HFFc6 (cell line): ENCODE measurements around the gene TP63. TPM values are rescaled to one million over a fixed set of nuclear protein-coding genes. Genes with fewer than 3 reads are reported as not detected.
"Not testable (repeated sequence)": the region's sequence is repeated elsewhere in the genome, so short reads cannot be mapped to it uniquely, and the experiment has no call there.

ENCODE experiments used
- DNase-seq: peaks from one replicate; pipeline ENCODE4 v3.0.0-alpha.2; 2018
- H3K27ac Mint-ChIP-seq: 2 replicates; pipeline ENCODE4 v1.8.0; 2020; ENCODE audit warnings: mild to moderate bottlenecking, mixed read lengths
- H3K27me3 Mint-ChIP-seq: 2 replicates; pipeline ENCODE4 v1.8.0; 2021; ENCODE audit warnings: mild to moderate bottlenecking, moderate library complexity, mixed read lengths; ENCODE audit not compliant: insufficient read depth
- H3K36me3 Mint-ChIP-seq: 2 replicates; pipeline ENCODE4 v1.8.0; 2021; ENCODE audit warnings: low read depth, mixed read lengths
- H3K4me1 Mint-ChIP-seq: 2 replicates; pipeline ENCODE4 v1.8.0; 2020; ENCODE audit warnings: low read depth, mixed read lengths
- H3K4me3 Mint-ChIP-seq: 2 replicates; pipeline ENCODE4 v1.8.0; 2020; ENCODE audit warnings: mild to moderate bottlenecking, moderate library complexity, mixed read lengths
- H3K9me3 Mint-ChIP-seq: 2 replicates; pipeline ENCODE4 v1.8.0; 2020; ENCODE audit warnings: mild to moderate bottlenecking, mixed read lengths
- total RNA-seq, 6 experiments: library from RNA; stranded (reverse); fragmentation: NEBNext Ultra II Directional; extraction: Animal tissue kit (Norgen Biotek cat#: 25700); gene quantifications; 2 replicates in 1 of 6; 3 replicates in 5 of 6; pipeline ENCODE4 v1.2.3, GENCODE V29; 2021
- TF ChIP-seq, protein P1 (sequence below): fragments of 200-600 bp; sonication (generic); IDR thresholded peaks from 2 replicates; pipeline ENCODE4 v1.5.0; 2021; ENCODE audit warnings: antibody characterized with exemption, mild to moderate bottlenecking

The TP63 gene
- total RNA-seq, 6 experiments from 2014 or later: not detected

- Mint-ChIP-seq H3K9me3 (peaks cover 21% of the 10 kb centered on the region), H3K4me1 (no peaks in the 10 kb centered on the region), H3K27ac (no peak overlapping the region), H3K36me3 (peaks cover 5% of the 10 kb centered on the region; the same call in 1 of the 2 replicates), H3K27me3 (no peaks in the 10 kb centered on the region; the same call in 1 of the 2 replicates), H3K4me3 (no peak overlapping the region)
- TF ChIP-seq, protein P1, sequence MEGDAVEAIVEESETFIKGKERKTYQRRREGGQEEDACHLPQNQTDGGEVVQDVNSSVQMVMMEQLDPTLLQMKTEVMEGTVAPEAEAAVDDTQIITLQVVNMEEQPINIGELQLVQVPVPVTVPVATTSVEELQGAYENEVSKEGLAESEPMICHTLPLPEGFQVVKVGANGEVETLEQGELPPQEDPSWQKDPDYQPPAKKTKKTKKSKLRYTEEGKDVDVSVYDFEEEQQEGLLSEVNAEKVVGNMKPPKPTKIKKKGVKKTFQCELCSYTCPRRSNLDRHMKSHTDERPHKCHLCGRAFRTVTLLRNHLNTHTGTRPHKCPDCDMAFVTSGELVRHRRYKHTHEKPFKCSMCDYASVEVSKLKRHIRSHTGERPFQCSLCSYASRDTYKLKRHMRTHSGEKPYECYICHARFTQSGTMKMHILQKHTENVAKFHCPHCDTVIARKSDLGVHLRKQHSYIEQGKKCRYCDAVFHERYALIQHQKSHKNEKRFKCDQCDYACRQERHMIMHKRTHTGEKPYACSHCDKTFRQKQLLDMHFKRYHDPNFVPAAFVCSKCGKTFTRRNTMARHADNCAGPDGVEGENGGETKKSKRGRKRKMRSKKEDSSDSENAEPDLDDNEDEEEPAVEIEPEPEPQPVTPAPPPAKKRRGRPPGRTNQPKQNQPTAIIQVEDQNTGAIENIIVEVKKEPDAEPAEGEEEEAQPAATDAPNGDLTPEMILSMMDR: no peak
- DNase-seq: no peak
These were observed 15.8 kb downstream of the TP63 start for GRCh38 chr3:189646853-189647542.

DNA sequence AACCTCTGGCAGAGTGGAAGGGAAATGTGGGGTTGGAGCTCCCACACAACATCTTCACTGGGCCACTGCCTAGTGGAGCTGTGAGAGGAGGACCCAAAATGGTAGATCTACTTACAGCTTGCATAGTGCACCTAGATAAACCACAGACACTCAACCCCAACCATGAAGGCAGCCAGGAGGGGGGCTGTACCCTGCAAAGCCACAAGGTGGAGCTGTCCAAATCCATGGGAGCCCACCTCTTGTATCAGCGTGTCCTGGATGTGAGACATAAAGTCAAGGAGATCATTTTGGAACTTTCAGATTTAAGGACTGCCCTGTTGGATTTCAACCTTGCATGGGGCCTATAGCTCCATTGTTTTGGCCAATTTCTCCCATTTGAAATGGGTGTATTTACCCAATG, 20.9 kb downstream of the TP63 start:
- H3K36me3 Mint-ChIP-seq: peaks cover 10% of the 10 kb centered on the region; the same call in 1 of the 2 replicates
- no peak for DNase-seq
- peaks cover 16% of the 10 kb centered on the region for H3K9me3 Mint-ChIP-seq
- no peak overlapping the region for H3K4me3 Mint-ChIP-seq
- no peaks in the 10 kb centered on the region for H3K4me1 Mint-ChIP-seq
- no peaks in the 10 kb centered on the region for H3K27me3 Mint-ChIP-seq
- TF ChIP-seq, protein P1: peak; percentile 64
- no peak overlapping the region for H3K27ac Mint-ChIP-seq

DNA sequence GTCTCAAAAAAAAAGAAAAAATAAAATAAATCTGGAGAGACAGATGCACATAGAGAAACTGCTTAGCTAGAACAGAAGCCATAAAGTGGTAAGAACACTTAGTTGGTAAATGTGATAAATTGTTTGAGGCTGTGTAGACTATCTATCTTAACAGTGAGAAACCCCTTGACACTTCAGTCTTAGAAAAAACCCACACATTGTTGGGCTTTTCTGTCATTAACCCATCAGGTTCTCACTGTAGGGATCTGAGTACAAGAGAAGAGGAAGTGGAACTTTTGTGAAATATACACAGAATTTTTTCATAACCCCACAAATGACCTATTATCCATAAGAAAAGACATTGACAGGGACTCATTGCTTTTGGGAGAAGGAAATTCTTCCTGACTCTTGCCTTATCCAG, 24.4 kb downstream of the TP63 start:
- Mint-ChIP-seq H3K9me3 (peaks cover 12% of the 10 kb centered on the region), H3K27ac (no peak overlapping the region), H3K27me3 (no peaks in the 10 kb centered on the region), H3K4me3 (no peak overlapping the region), H3K4me1 (no peaks in the 10 kb centered on the region), H3K36me3 (peaks cover 8% of the 10 kb centered on the region; the same call in 1 of the 2 replicates)
- no peak for DNase-seq
- TF ChIP-seq, protein P1: no peak

GRCh38 chr3:189659571-189659970, 28.4 kb downstream of the TP63 start:
- no peaks in the 10 kb centered on the region for H3K27me3 Mint-ChIP-seq
- TF ChIP-seq, protein P1: no peak
- DNase-seq: no peak

GRCh38 chr3:189664311-189664710, 33.1 kb downstream of the TP63 start:
- DNase-seq: peak; percentile 69
- TF ChIP-seq, protein P1: no peak
- H3K9me3 Mint-ChIP-seq: peaks cover 10% of the 10 kb centered on the region; the same call in 1 of the 2 replicates

More at GRCh38 chr3:189659571-189659970, 28.4 kb downstream of the TP63 start:
- Mint-ChIP-seq H3K27ac (no peak overlapping the region), H3K36me3 (peaks cover 9% of the 10 kb centered on the region; the same call in 1 of the 2 replicates), H3K4me3 (no peak overlapping the region), H3K4me1 (peaks cover 8% of the 10 kb centered on the region; the same call in 1 of the 2 replicates), H3K9me3 (peaks cover 13% of the 10 kb centered on the region)

GRCh38 chr3:189672346-189672745, 41.2 kb downstream of the TP63 start:
- not testable (repeated sequence) for H3K9me3 Mint-ChIP-seq, H3K36me3 Mint-ChIP-seq, H3K27me3 Mint-ChIP-seq, H3K4me1 Mint-ChIP-seq, H3K4me3 Mint-ChIP-seq, H3K27ac Mint-ChIP-seq, DNase-seq

More at GRCh38 chr3:189664311-189664710, 33.1 kb downstream of the TP63 start:
- Mint-ChIP-seq H3K27me3 (no peaks in the 10 kb centered on the region), H3K27ac (no peak overlapping the region), H3K4me1 (peaks cover 10% of the 10 kb centered on the region; the same call in 1 of the 2 replicates), H3K4me3 (no peak overlapping the region), H3K36me3 (0 out of 2 replicates have a peak, but pooled peaks cover 4% of the 10 kb centered on the region)
